Endothelial cell of umbilical vein (primary cell): ENCODE results near the gene C1orf159. TPM values are rescaled to one million over a fixed set of nuclear protein-coding genes. Genes with fewer than 3 reads are reported as not detected.

Experiments used
- BruUV-seq: library from RNA; stranded (reverse); fragments of 400-500 nt; replicated peaks from 2 replicates; lab custom pipeline; 2021; lab: Mats Ljungman, UMichigan
- CTCF ChIA-PET: fragments of 300-600, 350-600 bp; sonication (Branson Sonifier 250); formaldehyde crosslinking; loops from one replicate; lab custom pipeline; 2021; ENCODE audit warnings: antibody characterized with exemption, inconsistent platforms; lab: Charles Lee
- POLR2A ChIA-PET: fragments of 300-600, 350-600 bp; sonication (Branson Sonifier 250); formaldehyde crosslinking; loops from one replicate; lab custom pipeline; 2021; ENCODE audit warnings: antibody characterized with exemption, inconsistent platforms; lab: Charles Lee
- DNase-seq: peaks from one replicate; pipeline ENCODE4 v3.0.0-alpha.2; 2011; ENCODE audit warnings: low read depth, low spot score
- FAIRE-seq: peaks from 2 replicates; lab custom pipeline; 2011; peaks lifted over from hg19 to GRCh38; lab: Jason Lieb, UNC
- H2AFZ ChIP-seq: 2 replicates; pipeline ENCODE4 v1.6.0; 2012; ENCODE audit warnings: low read depth, low read length, control low read depth, inconsistent platforms
- H3K27ac ChIP-seq: 2 replicates; pipeline ENCODE4 v1.5.1; 2011; ENCODE audit warnings: low read depth, mild to moderate bottlenecking, control low read depth, low read length, moderate library complexity; ENCODE audit not compliant: insufficient read depth
- H3K27me3 ChIP-seq, 2 experiments: 2 replicates each; pipeline versions ENCODE4 v1.6.0 to v1.6.1; 2011; ENCODE audit warnings: low read length in 2 of 2, mixed read lengths in 1 of 2; ENCODE audit not compliant: control insufficient read depth in 2 of 2, insufficient read depth in 2 of 2
- H3K36me3 ChIP-seq, 2 experiments: 2 replicates in 1 of 2; 3 replicates in 1 of 2; pipeline ENCODE4 v1.5.1; 2011; ENCODE audit warnings: low read length in 2 of 2, mild to moderate bottlenecking in 1 of 2, moderate library complexity in 1 of 2; ENCODE audit not compliant: control insufficient read depth in 2 of 2, insufficient read depth in 2 of 2; ENCODE audit errors: extremely low read depth in 1 of 2
- H3K4me1 ChIP-seq: 3 replicates; pipeline ENCODE4 v1.5.1; 2011; ENCODE audit warnings: mild to moderate bottlenecking, low read length; ENCODE audit not compliant: control insufficient read depth, insufficient read depth; ENCODE audit errors: extremely low read depth
- H3K4me2 ChIP-seq: 2 replicates; pipeline ENCODE4 v1.6.1; 2011; ENCODE audit warnings: low read length, control low read depth, mixed read lengths; ENCODE audit not compliant: insufficient read depth
- H3K4me3 ChIP-seq, 3 experiments: fragments of 200-600 bp in 1 of 3; sonication (generic), shearing (Covaris generic) in 1 of 3; replicated peaks in 1 of 3; 2 replicates each; pipeline ENCODE4 v1.5.1; 2011 to 2016; ENCODE audit warnings: control low read depth in 3 of 3, low read length in 3 of 3, mild to moderate bottlenecking in 2 of 3, inconsistent platforms in 1 of 3, low read depth in 1 of 3, moderate library complexity in 1 of 3; ENCODE audit not compliant: insufficient read depth in 1 of 3
- H3K79me2 ChIP-seq: 2 replicates; pipeline ENCODE4 v1.6.0; 2012; ENCODE audit warnings: low read length, inconsistent platforms; ENCODE audit not compliant: control insufficient read depth, insufficient read depth
- H3K9ac ChIP-seq: replicated peaks from 2 replicates; pipeline ENCODE3; 2011; ENCODE audit warnings: low read length, control low read depth; ENCODE audit not compliant: insufficient read depth; ENCODE audit errors: extremely low read depth
- H3K9me1 ChIP-seq: replicated peaks from 3 replicates; pipeline ENCODE4 v1.6.0; 2011; ENCODE audit warnings: mild to moderate bottlenecking, low read length; ENCODE audit not compliant: control insufficient read depth, insufficient read depth; ENCODE audit errors: extremely low read depth
- H3K9me3 ChIP-seq: replicated peaks from 2 replicates; pipeline ENCODE4 v1.5.1; 2012; ENCODE audit warnings: low read length, inconsistent platforms; ENCODE audit not compliant: control insufficient read depth, insufficient read depth
- H4K20me1 ChIP-seq: replicated peaks from 2 replicates; pipeline ENCODE3; 2011; ENCODE audit warnings: mild to moderate bottlenecking, low read length; ENCODE audit not compliant: control insufficient read depth, insufficient read depth; ENCODE audit errors: extremely low read depth
- EZH2 ChIP-seq: IDR thresholded peaks from 2 replicates; pipeline ENCODE4 v1.6.1; 2012; ENCODE audit warnings: borderline replicate concordance, low read depth, mild to moderate bottlenecking, moderate library complexity, low read length, inconsistent platforms; ENCODE audit not compliant: severe bottlenecking
- FOS ChIP-seq: IDR thresholded peaks from 2 replicates; pipeline ENCODE4 v1.6.1; 2011; ENCODE audit warnings: mild to moderate bottlenecking, low read length, moderate library complexity, borderline replicate concordance; ENCODE audit not compliant: insufficient read depth
- GATA2 ChIP-seq: IDR thresholded peaks from 2 replicates; pipeline ENCODE4 v1.7.0; 2011; ENCODE audit warnings: low read depth, mild to moderate bottlenecking, moderate library complexity, mixed read lengths, low read length; ENCODE audit not compliant: insufficient read length, insufficient read depth
- JUN ChIP-seq: IDR thresholded peaks from 2 replicates; pipeline ENCODE4 v1.6.1; 2011; ENCODE audit warnings: borderline replicate concordance, low read depth; ENCODE audit not compliant: insufficient read length, insufficient read depth
- MYC ChIP-seq: IDR thresholded peaks from one replicate; pipeline ENCODE4 v1.6.1; 2011; ENCODE audit warnings: mild to moderate bottlenecking, low read depth, low read length
- POLR2A ChIP-seq: IDR thresholded peaks from 2 replicates; pipeline ENCODE4 v1.6.1; 2012; ENCODE audit warnings: low read depth, mild to moderate bottlenecking, control low read depth, low read length
- POLR2AphosphoS5 ChIP-seq: IDR thresholded peaks from 2 replicates; pipeline ENCODE4 v1.6.1; 2012; ENCODE audit warnings: low read depth, mild to moderate bottlenecking, control low read depth, low read length, moderate library complexity; ENCODE audit not compliant: insufficient read depth
- dilution Hi-C: fragments of 300-500 bp; cut with MboI; formaldehyde crosslinking; loops from one replicate; pipeline ENCODE4 v1.15.0; 2019; ENCODE audit warnings: low sequenced_read_pairs; ENCODE audit not compliant: extremely low pct_ligation_motif_present
- intact Hi-C: fragments of 100-400 bp; cut with micrococcal nuclease; formaldehyde crosslinking; loops from one replicate; pipeline ENCODE4 v1.10.0; 2022
- polyA plus RNA-seq, 4 experiments: library from polyadenylated mRNA; depleted of rRNA in 3 of 4; stranded (reverse) in 3 of 4; unstranded in 1 of 4; fragments of >200 nt; gene quantifications; 2 replicates each; pipeline versions ENCODE4 v1.2.1 to v1.2.3, GENCODE V29; 2011 to 2012; ENCODE audit warnings: missing spikeins in 1 of 4
- total RNA-seq: library from RNA; stranded (reverse); gene quantifications from 2 replicates; pipeline ENCODE4 v1.2.3, GENCODE V29; 2021
- TF ChIP-seq, protein P1 (sequence below): IDR thresholded peaks from 2 replicates; pipeline ENCODE4 v1.6.1; 2011; ENCODE audit not compliant: insufficient read depth, insufficient read length
- TF ChIP-seq, protein P2 (sequence below), 2 donors: IDR thresholded peaks; 1 replicate in 1 of 2; 2 replicates in 1 of 2; pipeline ENCODE4 v1.5.1; 2011; ENCODE audit warnings: low read length in 2 of 2, mild to moderate bottlenecking in 2 of 2, moderate library complexity in 2 of 2, control low read depth in 1 of 2, inconsistent platforms in 1 of 2, low read depth in 1 of 2; ENCODE audit not compliant: insufficient read depth in 1 of 2; ENCODE audit errors: extremely low read depth in 1 of 2

Gene C1orf159
- total and polyA plus RNA-seq, 2 donors (not counting 3 experiments of a cell fraction or from before 2014, with no cell fraction given) = 16.1 to 20.1 TPM

DNA sequence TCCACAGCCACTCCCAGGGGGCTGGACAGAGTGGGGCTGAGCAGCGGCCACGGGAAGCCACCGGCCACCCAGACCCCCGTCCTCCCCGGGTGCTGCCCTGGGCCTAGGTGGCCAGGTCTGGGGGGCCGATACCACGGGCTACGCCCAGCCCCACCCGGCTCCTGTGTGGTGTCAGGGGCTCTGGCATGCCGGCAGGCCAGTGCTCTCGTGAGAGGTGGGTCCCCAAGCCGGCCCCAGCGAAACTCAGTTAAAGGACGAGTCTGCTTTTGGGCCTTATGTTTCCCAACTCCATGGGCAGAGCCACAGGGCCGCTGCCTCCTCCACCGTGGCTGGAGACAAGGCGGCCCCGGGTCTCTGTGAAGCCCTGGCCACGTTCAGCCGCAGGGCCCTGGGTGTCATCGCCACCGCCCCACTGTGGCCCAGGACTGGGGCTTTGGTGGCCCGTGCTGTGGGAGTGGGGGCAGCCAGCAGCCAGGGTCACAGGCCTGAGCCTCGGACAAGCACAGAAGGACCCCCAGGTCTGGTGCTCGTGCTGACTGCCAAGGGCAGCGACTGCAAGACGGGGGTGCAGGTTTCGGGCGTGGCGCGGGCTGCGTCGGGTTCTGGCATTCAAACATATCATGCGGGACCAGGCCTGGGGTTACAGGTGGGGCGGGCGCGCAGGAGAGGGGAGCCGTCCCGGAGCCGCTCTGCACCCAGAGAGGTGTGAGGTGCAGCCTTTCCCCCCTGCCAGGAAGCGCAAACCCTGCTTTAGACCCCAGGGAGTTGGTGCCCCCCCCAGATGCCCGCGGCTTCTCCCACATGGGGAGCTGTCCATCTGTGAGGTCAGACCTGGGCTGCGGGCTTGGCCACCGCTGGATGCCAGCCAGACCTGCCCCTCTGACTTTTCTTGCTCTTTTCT lies 11.9 kb upstream of the C1orf159 start:
- POLR2A ChIA-PET = no interaction called here
- H3K27ac ChIP-seq = no peak overlapping the region
- no peaks in the 10 kb centered on the region for H3K9me3 ChIP-seq
- DNase-seq = no peak
- dilution Hi-C loops = no loop called here
- no TSS peak for BruUV-seq
- intact Hi-C loops = no loop called here
- H3K79me2 ChIP-seq = no peaks in the 10 kb centered on the region
- H3K4me1 ChIP-seq = no peaks in the 10 kb centered on the region
- no peaks in the 10 kb centered on the region for H4K20me1 ChIP-seq
- no peak overlapping the region for H2AFZ ChIP-seq
- no peaks in the 10 kb centered on the region for H3K27me3 ChIP-seq
- H3K36me3 ChIP-seq = no peaks in the 10 kb centered on the region
- CTCF ChIA-PET = interaction anchor here (1.2 to 4.1 kb wide), 3 partner anchors 162 to 164 kb away, joined by 3 to 18 read pairs (median 3); no protein-coding TSS in a partner anchor
- no peak overlapping the region for H3K4me2 ChIP-seq
- no peak overlapping the region for H3K4me3 ChIP-seq
- no peak overlapping the region for H3K9ac ChIP-seq
- H3K9me1 ChIP-seq = no peaks in the 10 kb centered on the region
- no peak for FAIRE-seq
- TF ChIP-seq POLR2A = no peak
- TF ChIP-seq, protein P1, sequence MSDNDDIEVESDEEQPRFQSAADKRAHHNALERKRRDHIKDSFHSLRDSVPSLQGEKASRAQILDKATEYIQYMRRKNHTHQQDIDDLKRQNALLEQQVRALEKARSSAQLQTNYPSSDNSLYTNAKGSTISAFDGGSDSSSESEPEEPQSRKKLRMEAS = no peak
- TF ChIP-seq MYC = no peak
- TF ChIP-seq, protein P2, sequence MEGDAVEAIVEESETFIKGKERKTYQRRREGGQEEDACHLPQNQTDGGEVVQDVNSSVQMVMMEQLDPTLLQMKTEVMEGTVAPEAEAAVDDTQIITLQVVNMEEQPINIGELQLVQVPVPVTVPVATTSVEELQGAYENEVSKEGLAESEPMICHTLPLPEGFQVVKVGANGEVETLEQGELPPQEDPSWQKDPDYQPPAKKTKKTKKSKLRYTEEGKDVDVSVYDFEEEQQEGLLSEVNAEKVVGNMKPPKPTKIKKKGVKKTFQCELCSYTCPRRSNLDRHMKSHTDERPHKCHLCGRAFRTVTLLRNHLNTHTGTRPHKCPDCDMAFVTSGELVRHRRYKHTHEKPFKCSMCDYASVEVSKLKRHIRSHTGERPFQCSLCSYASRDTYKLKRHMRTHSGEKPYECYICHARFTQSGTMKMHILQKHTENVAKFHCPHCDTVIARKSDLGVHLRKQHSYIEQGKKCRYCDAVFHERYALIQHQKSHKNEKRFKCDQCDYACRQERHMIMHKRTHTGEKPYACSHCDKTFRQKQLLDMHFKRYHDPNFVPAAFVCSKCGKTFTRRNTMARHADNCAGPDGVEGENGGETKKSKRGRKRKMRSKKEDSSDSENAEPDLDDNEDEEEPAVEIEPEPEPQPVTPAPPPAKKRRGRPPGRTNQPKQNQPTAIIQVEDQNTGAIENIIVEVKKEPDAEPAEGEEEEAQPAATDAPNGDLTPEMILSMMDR (IDR thresholded peaks at IDR 0.05; ENCODE audit: extremely low read depth in 1 of 2, insufficient read depth in 1 of 2, low read depth in 1 of 2, low read length in 2 of 2) = no peak
- TF ChIP-seq EZH2 = no peak
- no peak for TF ChIP-seq GATA2
- no peak for TF ChIP-seq FOS
- no peak for TF ChIP-seq POLR2AphosphoS5
- no peak for TF ChIP-seq JUN
